GM18520 (cell line): ENCODE results near the gene PVRIG.
A peak's percentile ranks its signal among the peaks of the same experiment; 100 is the strongest.
"Not testable (repeated sequence)": the region's sequence is repeated elsewhere in the genome, so short reads cannot be mapped to it uniquely, and the experiment has no call there.

Experiments used
- ATAC-seq: cut with Tn5 transposase; IDR thresholded peaks from one replicate; pipeline ENCODE4 v1.9.1; 2021; ENCODE audit not compliant: unreplicated experiment

Gene PVRIG

GRCh38 chr7:100219801-100220585, at the start of gene PVRIG:
TSS of gene PVRIG (plus strand) at chr7:100219949. CDS start at chr7:100219971, 22 bp downstream.
- not testable (repeated sequence) for ATAC-seq

- no peak for ATAC-seq
These were observed 49.5 kb upstream of the PVRIG start for GRCh38 chr7:100170101-100170897.

DNA sequence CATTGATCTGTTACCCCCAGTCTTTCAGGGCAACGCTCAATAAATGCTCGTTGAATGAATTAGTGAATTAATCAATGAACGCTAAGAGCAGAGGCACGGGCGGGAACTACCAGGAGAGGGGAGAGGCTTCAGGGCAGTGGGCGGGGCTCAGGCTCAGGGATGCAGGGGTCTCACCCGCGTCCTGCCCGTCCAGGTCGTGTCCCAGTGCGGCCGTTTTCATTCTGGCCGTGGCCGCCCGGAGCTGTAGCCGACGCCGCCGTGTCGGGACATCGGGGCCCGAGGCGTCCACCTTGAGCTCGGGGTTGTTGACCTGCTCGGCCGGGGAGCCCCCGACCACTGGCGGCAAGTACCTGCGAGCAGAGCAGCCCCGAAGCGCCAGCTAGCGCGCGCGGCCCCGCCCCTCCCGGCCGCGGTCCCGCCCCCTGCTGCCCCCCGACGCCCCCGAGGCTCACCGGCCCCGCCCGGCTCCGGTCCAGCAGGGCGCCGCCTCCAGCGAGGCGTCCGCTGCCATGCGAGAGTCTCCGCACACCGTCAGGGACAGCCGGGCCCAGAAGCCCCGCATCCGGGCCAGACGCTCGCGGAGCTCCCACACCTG, 48.6 kb upstream of the PVRIG start:
- no peak for ATAC-seq

GRCh38 chr7:100171840-100172239, 47.9 kb upstream of the PVRIG start:
- ATAC-seq, result no peak

GRCh38 chr7:100173806-100174495, 45.8 kb upstream of the PVRIG start:
- ATAC-seq, result no peak

GRCh38 chr7:100174582-100174981, 45.2 kb upstream of the PVRIG start:
- no peak for ATAC-seq

DNA sequence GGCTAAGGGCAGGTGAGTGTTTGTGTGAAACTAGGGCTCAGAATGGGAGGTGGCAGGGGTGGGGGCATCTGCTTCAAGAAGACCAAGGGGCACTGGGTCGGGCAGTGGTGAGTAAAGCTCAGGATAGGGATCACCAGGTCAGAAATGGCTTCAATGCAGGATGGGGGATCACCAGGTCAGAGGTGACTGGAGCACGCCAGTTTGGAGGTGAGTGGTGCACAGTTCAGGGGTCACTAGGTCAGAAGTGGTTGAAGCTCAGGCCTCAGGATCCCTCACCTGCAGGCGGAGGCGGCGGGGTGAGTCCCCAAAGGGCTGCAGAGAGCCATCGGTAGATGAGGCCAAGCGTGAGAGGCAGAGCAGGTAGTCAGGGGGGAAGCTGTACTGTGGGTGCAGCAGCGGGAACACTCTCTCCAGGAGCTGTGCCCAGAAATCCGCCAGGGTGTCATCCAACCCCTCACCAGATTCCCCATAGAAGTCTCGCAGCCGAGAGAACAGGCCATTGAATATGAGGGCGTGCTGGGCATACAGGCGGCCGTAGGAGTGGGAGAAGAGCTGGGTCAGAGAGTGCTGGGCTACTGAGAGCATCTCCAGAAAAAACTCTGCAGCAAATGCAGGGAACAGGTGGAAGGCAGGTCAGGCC, 44.3 kb upstream of the PVRIG start:
- no peak for ATAC-seq

DNA sequence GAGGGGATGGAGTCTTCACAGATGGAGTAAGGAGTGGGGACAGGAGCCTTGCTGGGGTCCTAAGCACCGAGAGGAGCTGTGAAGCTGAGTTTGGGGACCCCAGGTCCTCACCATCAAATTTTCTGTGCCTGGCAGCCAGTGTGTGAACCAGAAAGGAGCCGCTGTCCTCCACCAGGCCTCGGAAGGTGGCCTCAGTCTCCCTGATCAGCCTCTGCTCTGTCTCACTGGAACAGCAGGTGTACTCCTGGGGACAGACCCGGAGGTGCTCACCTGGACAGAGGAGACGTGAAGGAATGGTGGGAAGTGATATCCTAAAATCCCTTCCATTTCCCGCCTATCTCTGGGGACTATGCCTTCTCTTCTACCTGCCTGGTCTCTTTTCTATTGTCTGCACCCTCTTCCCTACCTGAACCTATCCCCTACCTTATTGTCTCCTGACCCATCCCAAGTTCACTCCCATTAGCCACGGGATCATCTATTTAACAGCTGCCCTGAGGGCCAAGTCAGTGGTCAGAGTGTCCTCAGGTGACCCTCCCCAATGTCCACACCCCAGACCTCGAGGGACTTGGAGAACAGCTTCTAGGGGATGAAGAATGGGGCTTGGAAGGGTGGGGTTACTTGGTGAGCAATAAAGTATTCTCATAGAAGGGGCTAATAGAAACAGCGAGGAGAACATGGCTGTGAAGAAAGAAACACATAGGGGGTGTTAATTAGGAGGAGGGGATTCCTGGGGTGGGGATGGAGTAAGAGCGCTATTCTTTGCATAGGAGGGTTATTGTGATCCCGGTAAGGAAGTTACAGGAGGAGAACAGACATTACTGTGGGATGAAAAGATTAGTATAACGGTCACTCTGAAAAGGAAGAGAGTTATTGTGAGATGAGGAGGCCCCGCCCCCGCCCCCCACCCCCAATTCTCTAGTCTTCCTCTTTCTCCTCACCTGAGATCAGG, 43.4 kb upstream of the PVRIG start:
- ATAC-seq, result no peak

DNA sequence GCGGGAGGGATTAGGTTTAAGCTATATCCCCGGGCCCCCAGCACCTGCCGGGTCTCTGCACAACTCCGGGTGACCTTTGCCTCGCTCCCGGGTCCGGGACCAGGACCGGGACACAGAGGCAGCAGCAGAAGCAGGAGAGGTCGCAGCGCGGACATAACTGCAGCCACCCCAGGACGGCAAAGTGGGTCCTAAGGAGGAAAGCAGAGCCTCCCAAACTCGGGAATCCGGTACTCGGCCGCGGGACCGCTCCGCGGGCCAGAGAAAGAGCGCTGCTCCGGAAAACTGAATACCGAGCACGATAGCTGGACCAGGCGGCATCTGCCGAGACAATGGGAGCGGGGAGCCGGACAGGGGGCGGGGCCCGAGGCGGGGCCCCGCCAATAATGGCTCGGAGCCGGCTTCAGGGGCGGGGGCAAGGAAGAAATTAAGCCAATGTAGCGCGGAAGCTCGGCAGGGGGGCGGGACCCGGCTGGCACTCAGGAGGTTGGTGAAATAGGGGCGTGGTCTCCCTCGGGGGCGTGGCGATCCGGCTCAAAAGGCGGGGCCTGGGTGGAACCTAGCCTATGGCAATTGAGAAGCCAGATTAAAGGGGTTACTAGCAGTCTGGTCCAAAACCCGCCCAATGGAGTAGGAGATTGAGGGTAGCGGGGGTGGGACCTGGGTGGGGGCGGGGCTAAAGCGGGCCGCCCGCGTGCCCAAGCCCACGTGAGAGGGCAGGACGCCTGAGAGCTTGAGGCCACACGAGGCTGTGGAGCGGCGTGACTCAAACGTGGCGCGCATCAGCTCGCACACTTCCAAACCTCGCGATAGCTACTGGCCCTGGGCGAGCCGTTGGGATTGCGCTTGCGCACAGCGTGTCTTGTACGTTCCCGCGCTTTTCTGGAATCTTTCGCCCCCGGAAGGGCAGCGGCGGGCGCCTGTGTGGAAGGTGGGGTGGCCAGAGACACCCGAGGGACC, 42.4 kb upstream of the PVRIG start, which contains the start of the genes GPC2 and STAG3:
Gene GPC2 (minus strand): TSS at position 337 of the 957 bp plus-strand sequence. CDS start 182 bp downstream, at position 155.
Gene STAG3 (plus strand): TSS at position 874 of the 957 bp plus-strand sequence. CDS start 2,639 bp downstream, outside the sequence.
- ATAC-seq, result peak; percentile 79

GRCh38 chr7:100180084-100180483, 39.7 kb upstream of the PVRIG start:
- not testable (repeated sequence) for ATAC-seq

DNA sequence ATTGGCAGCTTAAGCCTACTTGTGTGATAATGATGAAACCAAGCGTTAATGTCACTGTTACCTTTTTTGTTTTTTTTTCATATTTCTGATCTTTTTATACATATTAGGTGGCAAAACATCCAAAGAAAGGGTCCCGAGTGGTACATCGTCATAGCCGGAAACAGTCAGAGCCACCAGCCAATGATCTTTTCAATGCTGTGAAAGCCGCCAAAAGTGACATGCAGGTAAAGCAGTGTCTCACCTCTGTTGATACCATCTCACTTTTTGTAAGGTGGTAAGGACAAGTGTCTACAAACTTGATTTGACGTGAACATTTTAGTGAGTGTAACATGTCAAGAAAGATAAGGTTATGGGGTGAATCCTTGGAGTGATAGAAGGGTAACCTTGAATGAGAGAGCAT, 37.1 kb upstream of the PVRIG start:
- ATAC-seq, result not testable (repeated sequence)

GRCh38 chr7:100183090-100183489, 36.7 kb upstream of the PVRIG start:
- not testable (repeated sequence) for ATAC-seq

DNA sequence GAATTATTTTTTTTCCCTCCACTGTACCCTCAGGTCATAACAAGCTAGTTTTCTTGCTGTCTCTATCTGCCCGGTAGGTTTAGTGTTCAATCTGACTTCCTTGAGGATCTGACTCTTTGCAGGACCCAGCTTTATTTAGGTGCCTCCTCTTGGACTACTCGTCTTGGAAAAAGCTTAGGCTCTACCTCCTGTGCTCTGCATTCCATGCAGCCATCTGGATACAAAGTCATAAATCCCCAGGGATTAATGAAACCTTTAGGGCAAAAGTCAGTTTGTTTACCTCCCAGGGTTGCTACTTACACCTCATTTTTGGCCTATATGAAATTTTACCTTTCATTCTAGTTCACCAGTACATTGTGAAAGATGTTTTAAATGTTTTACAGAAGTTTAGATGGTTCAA, 34.0 kb upstream of the PVRIG start:
- no peak for ATAC-seq

DNA sequence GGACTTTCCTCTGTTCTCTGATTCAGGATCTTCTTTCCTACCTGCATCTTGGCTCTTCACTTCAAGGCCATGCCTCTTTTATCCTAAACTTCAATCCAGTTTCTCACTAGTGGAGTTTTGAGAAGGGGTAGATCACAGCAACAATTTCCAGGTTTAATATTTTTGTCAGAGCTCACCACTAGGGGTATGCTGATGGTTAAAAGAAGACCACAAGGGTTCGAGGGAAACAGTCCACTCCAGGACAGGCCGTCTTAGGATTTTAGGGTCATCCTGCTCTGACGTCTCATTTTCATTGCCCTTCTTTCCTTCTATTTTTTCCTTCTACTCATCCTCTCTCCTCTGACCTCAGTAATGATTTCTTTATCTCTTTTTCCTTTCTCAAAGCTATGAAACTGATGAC, 30.7 kb upstream of the PVRIG start:
- ATAC-seq, result no peak

DNA sequence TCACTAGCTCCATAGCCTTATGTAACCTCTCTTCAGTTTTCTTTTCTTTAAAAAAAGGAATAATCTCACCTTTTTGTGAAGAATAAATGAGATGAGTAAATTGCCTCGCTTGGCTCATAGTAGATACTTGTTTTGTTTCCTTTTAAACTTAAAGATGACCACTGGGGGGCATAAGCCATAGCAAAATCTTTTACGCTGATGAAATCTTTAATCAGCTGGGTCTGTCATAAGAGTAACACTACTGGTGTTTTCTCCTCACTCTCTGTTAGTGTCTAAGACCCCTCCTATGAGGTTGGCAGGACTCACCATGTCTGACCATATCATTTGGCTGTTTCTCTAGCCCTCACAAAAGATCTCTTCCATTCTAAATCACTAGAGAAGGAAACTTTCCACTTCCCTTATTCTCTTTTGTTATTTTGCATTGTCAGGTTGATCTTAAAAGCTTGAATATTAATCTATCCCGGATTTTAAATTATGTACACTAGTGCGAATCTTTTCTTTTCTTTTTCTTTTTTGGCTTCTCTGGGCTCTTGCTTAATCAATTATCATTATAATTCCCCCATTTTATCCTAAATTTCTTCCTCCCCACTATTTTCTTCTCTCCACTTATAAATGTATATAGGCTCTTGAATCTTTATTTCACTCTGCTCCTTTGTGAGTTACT, 29.6 kb upstream of the PVRIG start:
- ATAC-seq, result no peak

DNA sequence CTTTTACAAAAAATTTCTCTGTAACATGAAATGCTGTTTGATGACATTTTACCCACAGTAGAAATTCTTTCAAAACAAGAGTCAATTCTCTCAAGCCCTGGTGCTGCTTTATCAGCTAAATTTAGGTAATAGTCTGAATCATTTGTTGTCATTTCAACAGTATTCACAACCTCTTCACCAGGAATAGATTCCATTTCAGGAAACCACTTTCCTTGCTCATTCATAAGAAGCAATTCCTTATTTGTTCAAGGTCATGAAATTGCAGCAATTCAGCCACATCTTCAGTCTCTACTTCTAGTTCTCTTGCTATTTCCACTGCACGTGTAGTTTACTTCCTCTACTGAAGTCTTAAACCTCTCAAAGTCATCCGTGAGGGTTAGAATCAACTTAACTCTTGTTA, 28.0 kb upstream of the PVRIG start:
- ATAC-seq, result no peak

DNA sequence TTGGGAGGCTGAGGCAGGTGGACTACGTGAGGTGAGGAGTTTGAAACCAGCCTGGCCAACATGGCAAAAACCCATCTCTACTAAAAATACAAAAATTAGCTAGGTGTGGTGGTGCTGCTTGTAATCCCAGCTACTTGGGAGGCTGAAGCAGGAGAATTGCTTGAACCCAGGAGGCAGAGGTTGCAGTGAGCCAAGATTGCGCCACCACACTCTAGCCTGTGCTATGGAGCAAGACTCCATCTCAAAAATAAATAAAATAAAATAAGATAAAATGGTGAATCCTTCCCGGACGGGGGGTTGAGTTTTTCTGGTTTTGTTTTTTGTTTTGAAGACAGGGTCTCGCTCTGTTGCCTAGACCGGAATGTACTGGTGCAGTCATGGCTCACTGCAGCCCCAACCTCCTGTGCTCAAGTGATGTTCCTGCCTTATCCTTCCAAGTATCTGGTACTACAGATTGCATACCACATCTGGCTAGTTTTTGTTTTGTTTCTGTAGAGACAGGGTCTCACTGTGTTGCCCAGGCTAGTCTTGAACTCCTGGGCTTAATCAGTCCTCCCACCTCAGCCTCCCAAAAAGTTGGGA, 27.4 kb upstream of the PVRIG start:
- not testable (repeated sequence) for ATAC-seq
